Ishikawa (cell line): ENCODE data around the gene PIRT.

Experiments
- CEBPB ChIP-seq: IDR thresholded peaks from 2 replicates; pipeline ENCODE4 v1.6.1; 2012
- CREB1 ChIP-seq: IDR thresholded peaks from 2 replicates; pipeline ENCODE4 v1.6.1; 2012; ENCODE audit warnings: low read depth
- EGR1 ChIP-seq: IDR thresholded peaks from 2 replicates; pipeline ENCODE4 v1.6.1; 2012
- EP300 ChIP-seq: IDR thresholded peaks from 2 replicates; pipeline ENCODE4 v1.6.1; 2012; ENCODE audit warnings: borderline replicate concordance
- FOXM1 ChIP-seq: IDR thresholded peaks from 2 replicates; pipeline ENCODE4 v1.6.1; 2012; ENCODE audit warnings: low read depth, borderline replicate concordance
- NFIC ChIP-seq: IDR thresholded peaks from 2 replicates; pipeline ENCODE4 v1.6.1; 2012
- RAD21 ChIP-seq: IDR thresholded peaks from 2 replicates; pipeline ENCODE4 v1.6.1; 2012; ENCODE audit warnings: low read depth
- TAF1 ChIP-seq: IDR thresholded peaks from 2 replicates; pipeline ENCODE4 v1.6.1; 2012; ENCODE audit warnings: low read depth, mild to moderate bottlenecking
- TCF12 ChIP-seq: IDR thresholded peaks from 2 replicates; pipeline ENCODE4 v1.6.1; 2012; ENCODE audit warnings: low read depth
- TEAD4 ChIP-seq: IDR thresholded peaks from 2 replicates; pipeline ENCODE4 v1.6.1; 2012
- YY1 ChIP-seq: IDR thresholded peaks from 2 replicates; pipeline ENCODE4 v1.6.1; 2012; ENCODE audit warnings: low read depth
- ZBTB7A ChIP-seq: IDR thresholded peaks from 2 replicates; pipeline ENCODE4 v1.6.1; 2012; ENCODE audit warnings: low read depth
- TF ChIP-seq, protein P1 (sequence below): IDR thresholded peaks from 2 replicates; pipeline ENCODE4 v1.6.1; 2012
- TF ChIP-seq, protein P2 (sequence below): IDR thresholded peaks from 2 replicates; pipeline ENCODE4 v1.6.1; 2012
- TF ChIP-seq, protein P3 (sequence below): IDR thresholded peaks from 2 replicates; pipeline ENCODE4 v1.6.1; 2012; ENCODE audit warnings: low read depth, mild to moderate bottlenecking

Gene PIRT

DNA sequence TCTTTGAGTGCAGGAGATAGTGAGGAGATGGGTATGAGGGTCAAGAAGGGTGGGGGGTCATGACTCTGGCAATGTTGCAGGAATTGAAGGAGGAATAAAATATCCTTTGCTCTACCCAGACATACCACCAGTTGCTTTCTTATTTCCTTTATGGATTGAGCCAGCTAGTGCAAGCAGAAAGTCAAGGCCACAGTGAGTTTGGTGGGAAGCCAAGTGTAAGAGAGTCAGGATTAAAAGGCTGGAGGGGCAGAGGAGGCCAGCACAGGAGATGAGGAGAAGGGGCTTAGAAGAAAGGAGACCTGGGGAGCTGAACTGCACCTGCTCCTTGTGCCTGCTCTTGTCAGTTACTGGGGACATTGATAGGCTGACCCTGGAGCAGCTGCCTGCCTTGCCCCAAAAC lies 16.1 kb downstream of the PIRT start:
- TF ChIP-seq CEBPB: no peak
- no peak for TF ChIP-seq TCF12
- TF ChIP-seq, protein P1, sequence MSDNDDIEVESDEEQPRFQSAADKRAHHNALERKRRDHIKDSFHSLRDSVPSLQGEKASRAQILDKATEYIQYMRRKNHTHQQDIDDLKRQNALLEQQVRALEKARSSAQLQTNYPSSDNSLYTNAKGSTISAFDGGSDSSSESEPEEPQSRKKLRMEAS: no peak
- no peak for TF ChIP-seq RAD21
- no peak for TF ChIP-seq YY1
- TF ChIP-seq, protein P2, sequence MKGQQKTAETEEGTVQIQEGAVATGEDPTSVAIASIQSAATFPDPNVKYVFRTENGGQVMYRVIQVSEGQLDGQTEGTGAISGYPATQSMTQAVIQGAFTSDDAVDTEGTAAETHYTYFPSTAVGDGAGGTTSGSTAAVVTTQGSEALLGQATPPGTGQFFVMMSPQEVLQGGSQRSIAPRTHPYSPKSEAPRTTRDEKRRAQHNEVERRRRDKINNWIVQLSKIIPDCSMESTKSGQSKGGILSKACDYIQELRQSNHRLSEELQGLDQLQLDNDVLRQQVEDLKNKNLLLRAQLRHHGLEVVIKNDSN: no peak
- no peak for TF ChIP-seq EGR1
- no peak for TF ChIP-seq TAF1
- TF ChIP-seq TEAD4: no peak

DNA sequence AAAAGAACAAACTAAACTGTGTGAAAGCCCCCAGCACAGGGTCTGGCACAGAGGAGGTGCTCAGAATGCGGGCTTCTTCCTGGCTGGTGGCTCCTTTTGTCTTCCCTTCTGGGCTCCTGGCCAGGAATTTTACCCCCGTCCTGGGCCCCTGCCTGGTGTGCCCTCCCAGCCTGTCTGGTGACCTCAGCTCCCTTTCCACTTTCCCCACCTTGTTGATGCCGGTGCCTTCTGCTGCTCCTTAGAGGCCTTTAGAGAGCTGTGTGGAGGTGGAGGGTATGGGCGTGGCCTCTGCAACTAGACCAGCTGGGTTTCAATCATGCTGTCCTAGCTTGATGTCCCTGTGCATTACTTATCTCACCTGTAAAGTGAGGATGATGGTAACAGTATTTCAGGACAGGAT lies 16.8 kb downstream of the PIRT start:
- TF ChIP-seq TAF1 (no peak), CREB1 (no peak), EP300 (no peak), RAD21 (no peak), FOXM1 (no peak), YY1 (no peak), TEAD4 (no peak), CEBPB (no peak), EGR1 (no peak), NFIC (no peak), ZBTB7A (no peak)
- TF ChIP-seq, protein P1: no peak
- TF ChIP-seq, protein P2: no peak

DNA sequence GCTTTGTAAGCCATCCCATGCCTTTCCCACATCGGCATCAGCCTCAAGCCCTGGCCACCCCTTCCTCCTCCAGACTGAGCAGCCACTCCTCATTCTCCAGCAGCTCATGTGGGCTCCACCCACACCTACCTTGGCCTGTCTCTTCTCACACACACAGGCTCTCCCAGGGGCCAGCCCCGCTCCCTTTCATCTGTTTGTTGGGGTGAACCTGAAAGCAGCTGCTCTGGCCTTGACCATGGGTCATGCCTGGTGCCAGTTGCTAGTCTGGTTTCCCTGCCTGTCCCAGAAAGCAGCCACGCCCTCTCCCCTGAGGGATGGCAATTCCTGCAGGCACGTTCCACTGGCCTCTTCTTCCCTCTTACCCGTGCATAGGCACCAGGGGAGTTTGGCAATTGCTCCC lies 22.6 kb downstream of the PIRT start:
- TF ChIP-seq CREB1: no peak
- TF ChIP-seq FOXM1: no peak
- no peak for TF ChIP-seq CEBPB
- TF ChIP-seq, protein P2: no peak
- TF ChIP-seq EP300: no peak
- no peak for TF ChIP-seq NFIC
- no peak for TF ChIP-seq YY1
- no peak for TF ChIP-seq EGR1
- TF ChIP-seq ZBTB7A: no peak
- no peak for TF ChIP-seq RAD21

DNA sequence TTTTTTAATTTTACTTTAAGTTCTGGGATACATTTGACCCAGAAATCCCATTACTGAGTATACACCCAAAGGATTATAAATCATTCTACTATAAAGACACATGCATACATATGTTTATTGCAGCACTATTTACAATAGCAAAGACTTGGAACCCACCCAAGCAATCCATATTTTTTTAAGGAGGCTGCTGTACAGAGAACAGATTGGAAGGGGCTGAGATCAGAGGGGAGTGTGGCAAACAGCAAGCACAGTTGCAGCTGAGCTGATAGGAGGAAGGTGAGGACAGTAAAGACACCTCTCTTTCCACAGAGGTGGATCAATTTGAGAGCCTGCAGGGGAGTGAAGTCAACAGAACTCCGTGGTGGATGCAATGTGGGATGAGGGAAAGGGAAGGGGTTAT lies 23.8 kb downstream of the PIRT start:
- TF ChIP-seq TCF12 (no peak), EP300 (no peak), CEBPB (no peak), TAF1 (no peak), NFIC (no peak), RAD21 (no peak), TEAD4 (no peak), FOXM1 (no peak), YY1 (no peak), CREB1 (no peak), EGR1 (no peak), ZBTB7A (no peak)
- TF ChIP-seq, protein P1: no peak
- TF ChIP-seq, protein P3, sequence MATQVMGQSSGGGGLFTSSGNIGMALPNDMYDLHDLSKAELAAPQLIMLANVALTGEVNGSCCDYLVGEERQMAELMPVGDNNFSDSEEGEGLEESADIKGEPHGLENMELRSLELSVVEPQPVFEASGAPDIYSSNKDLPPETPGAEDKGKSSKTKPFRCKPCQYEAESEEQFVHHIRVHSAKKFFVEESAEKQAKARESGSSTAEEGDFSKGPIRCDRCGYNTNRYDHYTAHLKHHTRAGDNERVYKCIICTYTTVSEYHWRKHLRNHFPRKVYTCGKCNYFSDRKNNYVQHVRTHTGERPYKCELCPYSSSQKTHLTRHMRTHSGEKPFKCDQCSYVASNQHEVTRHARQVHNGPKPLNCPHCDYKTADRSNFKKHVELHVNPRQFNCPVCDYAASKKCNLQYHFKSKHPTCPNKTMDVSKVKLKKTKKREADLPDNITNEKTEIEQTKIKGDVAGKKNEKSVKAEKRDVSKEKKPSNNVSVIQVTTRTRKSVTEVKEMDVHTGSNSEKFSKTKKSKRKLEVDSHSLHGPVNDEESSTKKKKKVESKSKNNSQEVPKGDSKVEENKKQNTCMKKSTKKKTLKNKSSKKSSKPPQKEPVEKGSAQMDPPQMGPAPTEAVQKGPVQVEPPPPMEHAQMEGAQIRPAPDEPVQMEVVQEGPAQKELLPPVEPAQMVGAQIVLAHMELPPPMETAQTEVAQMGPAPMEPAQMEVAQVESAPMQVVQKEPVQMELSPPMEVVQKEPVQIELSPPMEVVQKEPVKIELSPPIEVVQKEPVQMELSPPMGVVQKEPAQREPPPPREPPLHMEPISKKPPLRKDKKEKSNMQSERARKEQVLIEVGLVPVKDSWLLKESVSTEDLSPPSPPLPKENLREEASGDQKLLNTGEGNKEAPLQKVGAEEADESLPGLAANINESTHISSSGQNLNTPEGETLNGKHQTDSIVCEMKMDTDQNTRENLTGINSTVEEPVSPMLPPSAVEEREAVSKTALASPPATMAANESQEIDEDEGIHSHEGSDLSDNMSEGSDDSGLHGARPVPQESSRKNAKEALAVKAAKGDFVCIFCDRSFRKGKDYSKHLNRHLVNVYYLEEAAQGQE: no peak
- TF ChIP-seq, protein P2: no peak

DNA sequence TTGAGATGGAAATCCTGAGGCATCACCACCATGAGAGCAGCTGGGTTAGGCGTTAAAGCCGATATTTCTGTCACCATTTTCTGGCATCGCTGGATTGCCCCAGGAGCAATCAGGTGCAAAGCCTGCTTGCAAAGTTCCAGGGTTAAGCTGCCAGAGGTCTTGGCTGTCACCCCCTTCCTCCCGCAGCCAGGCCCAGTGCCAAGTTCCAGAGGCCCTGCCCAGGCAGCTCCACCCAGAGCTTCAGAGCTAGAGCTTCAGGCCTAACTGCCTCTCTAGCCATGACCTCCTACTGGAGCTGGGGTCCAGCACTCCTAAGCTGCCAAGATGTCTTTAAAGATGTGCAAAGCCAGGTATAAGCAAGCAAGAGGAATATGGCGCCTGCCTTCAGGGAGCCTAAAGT lies 25.2 kb downstream of the PIRT start:
- TF ChIP-seq EGR1 (no peak), RAD21 (no peak), ZBTB7A (no peak), TEAD4 (no peak), TAF1 (no peak), NFIC (no peak), CEBPB (no peak), YY1 (no peak), FOXM1 (no peak), TCF12 (no peak), EP300 (no peak), CREB1 (no peak)
- TF ChIP-seq, protein P2: no peak
- TF ChIP-seq, protein P3: no peak
- TF ChIP-seq, protein P1: no peak
